Measurements from ENCODE around the gene MUC20. TPM values are rescaled to one million over a fixed set of nuclear protein-coding genes. Genes with fewer than 3 reads are reported as not detected.

Gene MUC20
- 1.3 TPM in 1 of 2 replicates, not detected in the other for total RNA-seq

GRCh38 chr3:195720831-195721506 is at the start of gene MUC20:
TSS of gene MUC20 (plus strand) at chr3:195720978. CDS start at chr3:195721008, 30 bp downstream.

Other genes with a start within 250 kb of the MUC20 start
- 56.9 and 63.2 TPM in 2 replicates for gene PPP1R2, start 177.7 kb upstream of the MUC20 start, total RNA-seq
- gene APOD, start 137.0 kb upstream of the MUC20 start, total RNA-seq, result 45.9 and 53.8 TPM in 2 replicates
- not detected in 2 replicates for gene MUC4, start 91.0 kb downstream of the MUC20 start, total RNA-seq
- 10.1 and 10.2 TPM in 2 replicates for gene TNK2, start 187.6 kb downstream of the MUC20 start, total RNA-seq

All from cardiac atrium fibroblast (primary cell).